Right cardiac atrium (tissue), 5 donors: ENCODE results near the gene GALC. TPM values are rescaled to one million over a fixed set of nuclear protein-coding genes. Genes with fewer than 3 reads are reported as not detected.
A peak's percentile ranks its signal among the peaks of the same experiment; 100 is the strongest.

Experiments used
- ATAC-seq, 2 donors: fragments of 200-7000 bp; cut with Tn5 transposase; one replicate each; pipeline versions ENCODE4 v1.8.0 to v1.9.1; 2020; ENCODE audit warnings: moderate library complexity in 2 of 2, mild to moderate bottlenecking in 1 of 2
- DNase-seq, 3 donors: peaks; one replicate each; pipeline ENCODE4 v3.0.0-alpha.2; 2020
- H3K27ac ChIP-seq: one replicate; pipeline ENCODE4 v1.5.1; 2013; ENCODE audit warnings: mild to moderate bottlenecking, low read length, control low read depth, moderate library complexity
- H3K27me3 ChIP-seq: one replicate; pipeline ENCODE4 v1.6.1; 2013; ENCODE audit not compliant: control insufficient read depth, insufficient read depth
- H3K4me1 ChIP-seq: one replicate; pipeline ENCODE4 v1.6.1; 2013; ENCODE audit warnings: low read length; ENCODE audit not compliant: control insufficient read depth, insufficient read depth
- H3K4me3 ChIP-seq: one replicate; pipeline ENCODE4 v1.5.1; 2013; ENCODE audit warnings: low read length, control low read depth
- H3K9me3 ChIP-seq: one replicate; pipeline ENCODE4 v1.6.1; 2013; ENCODE audit warnings: low read length; ENCODE audit not compliant: control insufficient read depth
- WGBS: extraction: QIAGEN DNeasy Blood & Tissue Kit; methylation state at CpG from one replicate; pipeline ENCODE4 v1.1.7; 2013; 5-methylcytosine and 5-hydroxymethylcytosine counted together
- intact Hi-C, 4 donors: fragments of 100-400 bp; cut with DNase I; formaldehyde crosslinking; loops; one replicate each; pipeline versions ENCODE4 v1.11.0 to v1.14.0; 2022 to 2023
- polyA plus RNA-seq: library from polyadenylated mRNA; stranded (reverse); fragments of 200-250 nt; gene quantifications from one replicate; pipeline ENCODE4 v1.2.3, GENCODE V29; 2013
- total RNA-seq, 4 donors: library from RNA; stranded (reverse); fragmentation: NEBNext Ultra II Directional; extraction: Animal tissue kit (Norgen Biotek cat#: 25700); gene quantifications; one replicate each; pipeline ENCODE4 v1.2.1, GENCODE V29; 2021
- donor health status: healthy with polysubstance abuse.
- donor health status: DM: no; HTN: yes; CAD: no.
- donor health status: DM: no; HTN: no; CAD: no.
- donor health status: DM: no; HTN: yes; CAD: no; lungs with severe emphysema.
- donor health status: DM: yes; HTN: yes; CAD: no.

Gene GALC
- total and polyA plus RNA-seq, 5 donors: 9.9 to 20.8 (median 20.4) TPM

DNA sequence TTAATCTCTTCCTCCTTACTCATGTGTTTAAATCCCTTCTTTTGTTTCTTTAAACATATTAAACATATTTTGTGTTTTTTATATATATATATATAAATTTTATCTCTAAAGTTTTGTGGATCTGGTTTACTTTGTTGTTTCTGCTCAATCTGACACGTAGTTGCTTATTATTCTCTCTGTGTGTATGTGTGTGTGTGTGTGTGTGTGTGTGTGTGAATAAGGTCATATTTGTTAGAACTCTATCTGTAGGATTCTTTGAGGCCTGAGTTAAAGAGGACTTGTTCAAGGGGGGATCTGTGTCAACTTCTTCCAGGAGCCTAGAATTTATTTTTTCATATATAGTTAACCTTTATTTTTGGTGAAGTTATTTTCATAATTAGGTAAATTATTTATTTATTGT is 14.6 kb upstream of the GALC start:
- no peak overlapping the region for H3K4me3 ChIP-seq
- H3K4me1 ChIP-seq: no peaks in the 10 kb centered on the region
- H3K27me3 ChIP-seq: no peaks in the 10 kb centered on the region
- no peaks in the 10 kb centered on the region for H3K9me3 ChIP-seq
- ATAC-seq (no peak), DNase-seq (no peak)
- WGBS: 53% methylated on average over 1 of the region's 1 CpG
- intact Hi-C loops: no loop called here
- no peak overlapping the region for H3K27ac ChIP-seq

DNA sequence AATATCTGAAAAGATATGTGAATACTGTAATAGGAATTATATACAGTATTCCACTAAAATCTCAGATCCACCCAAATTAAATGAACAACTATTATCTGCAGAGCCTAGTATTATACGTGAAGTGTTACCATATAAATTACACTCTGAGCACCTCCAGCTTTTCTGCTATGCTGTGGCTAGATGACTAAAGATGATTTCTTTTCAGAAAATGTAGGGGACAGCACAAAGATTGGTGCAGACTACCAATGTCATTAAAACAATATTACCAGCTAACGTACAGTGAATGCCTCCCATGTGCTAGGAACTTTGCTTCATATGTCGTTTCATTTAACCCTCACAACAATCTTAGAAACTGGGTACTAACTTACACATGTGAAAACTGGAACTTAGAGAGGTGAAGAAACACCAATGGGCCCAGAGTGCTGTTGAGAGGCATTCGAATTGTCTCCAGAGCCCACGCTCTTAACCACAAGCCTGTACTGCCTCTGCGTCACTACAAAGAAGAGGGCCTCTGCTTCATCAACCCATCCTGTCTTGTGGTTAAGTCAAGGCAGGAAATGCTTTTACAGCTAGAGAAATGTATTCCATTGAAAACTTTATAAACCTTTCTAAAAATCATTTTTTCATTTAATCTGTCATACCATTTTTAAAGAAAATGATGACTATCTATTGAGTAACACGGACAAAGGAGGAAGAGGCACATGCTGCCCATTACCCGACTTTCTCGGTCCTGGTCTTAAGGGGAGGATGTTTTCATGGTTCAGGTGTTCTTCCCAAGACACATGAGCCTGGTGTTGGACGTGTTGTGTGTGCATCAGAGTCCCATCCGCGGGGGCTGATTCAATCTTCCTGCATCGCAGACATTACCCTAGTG is 13.2 kb upstream of the GALC start:
- peak in 1 of 2 donors; percentile 66 for ATAC-seq
- H3K27ac ChIP-seq: no peak overlapping the region
- H3K27me3 ChIP-seq: no peaks in the 10 kb centered on the region
- H3K4me1 ChIP-seq: no peaks in the 10 kb centered on the region
- H3K4me3 ChIP-seq: no peak overlapping the region
- intact Hi-C loops: no loop called here
- no peaks in the 10 kb centered on the region for H3K9me3 ChIP-seq
- WGBS: 84% methylated on average over 13 of the region's 13 CpGs
- DNase-seq: no peak

- peak within 1 kb of the TSS; percentile 35 for H3K4me3 ChIP-seq
- no peaks in the 10 kb centered on the region for H3K9me3 ChIP-seq
- no peak within 1 kb of the TSS for H3K27ac ChIP-seq
- intact Hi-C loops: no loop called here
- no peaks in the 10 kb centered on the region for H3K27me3 ChIP-seq
- no peak for DNase-seq
- WGBS: 34% methylated on average over 3 of the region's 3 CpGs
- H3K4me1 ChIP-seq: no peaks in the 10 kb centered on the region
- ATAC-seq: peak in 1 of 2 donors; percentile 41
These were observed 12.1 kb upstream of the GALC start, which contains the start of gene GPR65 for GRCh38 chr14:88005050-88005481. Gene GPR65, plus strand, starts transcription at chr14:88005135. Its CDS starts 5,713 bp downstream, at chr14:88010848.

- intact Hi-C loops: no loop called here
- ATAC-seq (no peak), DNase-seq (no peak)
- H3K4me3 ChIP-seq: no peak overlapping the region
- H3K27ac ChIP-seq: no peak overlapping the region
- no peaks in the 10 kb centered on the region for H3K9me3 ChIP-seq
- no peaks in the 10 kb centered on the region for H3K4me1 ChIP-seq
- WGBS: 56% methylated on average over 3 of the region's 3 CpGs
- no peaks in the 10 kb centered on the region for H3K27me3 ChIP-seq
These were observed 11.6 kb upstream of the GALC start for GRCh38 chr14:88004506-88005036.

DNA sequence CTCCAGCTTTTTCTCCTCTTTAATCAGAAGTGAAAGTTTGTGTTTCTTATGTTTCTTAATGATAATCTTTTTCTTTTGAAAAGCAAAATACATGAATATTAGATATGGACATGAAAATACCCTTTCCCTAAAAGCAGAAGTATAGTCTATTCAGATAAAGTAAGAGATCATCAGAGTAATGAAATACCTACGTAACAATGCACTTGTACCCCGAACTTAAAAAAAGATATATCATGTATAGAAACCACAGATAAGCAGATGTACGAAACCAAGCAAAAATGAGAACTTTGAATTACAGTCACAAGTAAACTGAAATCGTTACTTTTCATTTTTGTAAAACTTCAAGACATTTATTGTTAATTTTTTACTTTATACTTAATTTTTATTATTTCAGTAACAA is 10.4 kb upstream of the GALC start:
- Histone ChIP-seq H3K4me1 (no peaks in the 10 kb centered on the region), H3K27me3 (no peaks in the 10 kb centered on the region), H3K4me3 (no peak overlapping the region), H3K27ac (no peak overlapping the region), H3K9me3 (no peaks in the 10 kb centered on the region)
- DNase-seq (no peak), ATAC-seq (no peak)
- WGBS: 88% methylated on average over 4 of the region's 4 CpGs
- intact Hi-C loops: no loop called here

DNA sequence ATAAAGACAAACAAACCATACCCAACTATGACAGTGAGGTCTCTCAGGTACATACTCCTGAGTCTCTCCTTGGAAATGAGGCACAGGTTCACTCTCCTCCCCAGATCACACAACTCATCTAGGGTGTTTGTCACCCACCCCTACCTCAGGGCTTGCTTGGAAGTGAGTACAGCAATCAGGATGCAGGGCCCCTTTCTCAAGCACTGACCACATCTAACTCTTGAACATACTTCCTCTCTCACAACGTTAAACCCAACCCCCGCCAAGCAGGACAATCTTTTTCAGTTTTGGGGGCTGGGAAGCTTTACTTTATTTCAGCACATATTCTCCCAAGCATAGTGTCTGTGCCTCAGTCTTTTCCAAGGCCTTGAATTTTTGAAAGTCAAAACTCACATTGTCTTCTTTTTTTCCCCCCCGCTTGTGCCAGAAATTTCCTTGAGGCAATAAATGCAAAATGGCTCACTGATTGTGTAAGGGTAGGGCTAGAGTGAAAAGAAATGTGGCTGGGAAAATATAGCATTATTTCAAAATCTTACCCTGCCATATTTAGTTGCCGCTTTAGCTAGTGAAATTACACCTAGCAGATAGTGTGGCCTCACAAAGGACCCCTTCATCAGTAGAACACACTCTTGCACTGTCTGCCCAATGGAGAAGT is 9.6 kb upstream of the GALC start:
- intact Hi-C loops: no loop called here
- ATAC-seq (no peak), DNase-seq (no peak)
- Histone ChIP-seq H3K9me3 (no peaks in the 10 kb centered on the region), H3K4me3 (no peak overlapping the region), H3K27ac (no peak overlapping the region), H3K27me3 (no peaks in the 10 kb centered on the region), H3K4me1 (no peaks in the 10 kb centered on the region)
- 77% methylated on average over 4 of the region's 4 CpGs for WGBS

DNA sequence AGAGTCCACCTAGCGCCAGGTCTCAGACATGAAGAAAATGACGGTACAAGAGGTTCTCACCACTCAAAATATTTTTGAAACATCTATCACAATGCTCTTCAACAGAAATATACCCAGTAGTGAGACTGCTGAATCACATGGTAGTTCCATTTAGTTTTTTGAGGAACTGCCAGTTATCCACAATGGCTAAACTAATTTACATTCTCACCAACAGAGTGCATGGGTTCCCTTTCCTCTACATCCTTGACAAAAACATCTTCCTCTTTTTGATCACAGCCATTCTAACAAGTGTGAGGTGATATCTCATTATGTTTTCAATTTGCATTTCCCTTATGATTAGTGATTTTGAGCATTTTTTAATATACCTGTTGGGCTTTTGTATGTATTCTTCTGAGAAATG is 6.3 kb upstream of the GALC start:
- H3K27ac ChIP-seq: no peak overlapping the region
- intact Hi-C loops: no loop called here

GRCh38 chr14:87998482-87998881 is 5.5 kb upstream of the GALC start:
- Histone ChIP-seq H3K4me1 (no peaks in the 10 kb centered on the region), H3K27ac (no peak overlapping the region), H3K27me3 (no peaks in the 10 kb centered on the region), H3K9me3 (no peaks in the 10 kb centered on the region), H3K4me3 (no peak overlapping the region)
- DNase-seq (no peak), ATAC-seq (no peak)
- intact Hi-C loops: no loop called here

More for the DNA sequence above, 6.3 kb upstream of the GALC start:
- Histone ChIP-seq H3K4me1 (no peaks in the 10 kb centered on the region), H3K4me3 (no peak overlapping the region), H3K27me3 (no peaks in the 10 kb centered on the region), H3K9me3 (no peaks in the 10 kb centered on the region)
- ATAC-seq (no peak), DNase-seq (no peak)
- 82% methylated on average over 2 of the region's 2 CpGs for WGBS

DNA sequence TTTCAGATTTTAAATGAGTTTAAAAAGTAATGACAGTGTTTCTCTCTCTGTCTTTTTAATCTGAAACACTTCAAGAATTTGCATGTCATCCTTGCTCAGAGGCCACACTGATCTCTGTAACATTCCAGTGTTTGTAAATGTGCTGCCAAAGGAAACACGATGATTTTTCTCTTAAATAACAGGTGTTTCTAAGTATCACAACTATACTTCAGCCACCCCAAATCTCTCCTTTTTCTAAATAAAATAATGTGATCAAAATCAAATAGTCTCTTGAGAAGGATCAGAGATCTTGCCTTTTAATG is 3.3 kb upstream of the GALC start:
- Histone ChIP-seq H3K9me3 (no peaks in the 10 kb centered on the region), H3K4me1 (no peaks in the 10 kb centered on the region), H3K27me3 (no peaks in the 10 kb centered on the region), H3K27ac (no peak overlapping the region), H3K4me3 (no peak overlapping the region)
- intact Hi-C loops: no loop called here
- DNase-seq (no peak), ATAC-seq (no peak)
- 13% methylated on average over 1 of the region's 1 CpG for WGBS

- Histone ChIP-seq H3K9me3 (no peaks in the 10 kb centered on the region), H3K27ac (no peak overlapping the region), H3K4me3 (no peak overlapping the region), H3K27me3 (no peaks in the 10 kb centered on the region), H3K4me1 (no peaks in the 10 kb centered on the region)
- intact Hi-C loops: no loop called here
- ATAC-seq: no peak
- no peak for DNase-seq
- 28% methylated on average over 6 of the region's 6 CpGs for WGBS
These were observed 2.7 kb upstream of the GALC start for GRCh38 chr14:87995500-87996290.

DNA sequence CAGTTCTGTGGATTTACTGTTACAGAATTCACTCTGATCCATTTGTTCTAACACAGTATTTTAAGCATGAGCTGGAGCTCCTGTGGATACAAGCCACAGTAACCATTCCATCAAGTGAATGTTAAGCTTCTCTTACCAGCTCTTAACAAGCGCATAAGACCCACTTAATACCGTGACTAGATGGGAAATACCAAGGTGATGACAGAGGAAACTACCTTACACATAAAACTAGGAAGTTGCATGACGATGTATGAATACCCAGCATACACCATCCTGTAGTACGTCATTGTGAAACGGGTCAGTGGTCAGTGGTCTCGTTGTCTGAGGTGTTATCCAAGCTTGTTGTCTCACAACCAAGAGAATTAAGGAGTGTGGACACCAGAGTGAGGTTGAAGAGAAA is 2.0 kb upstream of the GALC start:
- DNase-seq (no peak), ATAC-seq (no peak)
- no peaks in the 10 kb centered on the region for H3K9me3 ChIP-seq
- intact Hi-C loops: no loop called here
- no peaks in the 10 kb centered on the region for H3K27me3 ChIP-seq
- no peaks in the 10 kb centered on the region for H3K4me1 ChIP-seq
- no peak overlapping the region for H3K4me3 ChIP-seq
- 80% methylated on average over 6 of the region's 6 CpGs for WGBS
- no peak overlapping the region for H3K27ac ChIP-seq
